ENCODE results near the gene PYHIN1.

The PYHIN1 gene

GRCh38 chr1:158931055-158931737 lies at the start of gene PYHIN1:
PYHIN1 (plus strand) TSS chr1:158931552; CDS start chr1:158936911, 5,359 bp downstream.
- H3K4me3 ChIP-seq (ENCODE audit: low read depth, low read length) = no peak within 1 kb of the TSS
- TF ChIP-seq CTCF (IDR thresholded peaks at IDR 0.05; ENCODE audit: borderline replicate concordance, insufficient read depth, low read depth, low read length) = no peak

GRCh38 chr1:158893654-158894053 lies 37.7 kb upstream of the PYHIN1 start:
- no peak overlapping the region for H3K4me3 ChIP-seq (ENCODE audit: low read depth, low read length)
- TF ChIP-seq CTCF (IDR thresholded peaks at IDR 0.05; ENCODE audit: borderline replicate concordance, insufficient read depth, low read depth, low read length) = no peak

- no peak for TF ChIP-seq CTCF (IDR thresholded peaks at IDR 0.05; ENCODE audit: borderline replicate concordance, insufficient read depth, low read depth, low read length)
- no peak overlapping the region for H3K4me3 ChIP-seq (ENCODE audit: low read depth, low read length)
These were observed 32.6 kb upstream of the PYHIN1 start for GRCh38 chr1:158898722-158899121.

GRCh38 chr1:158901623-158902022 lies 29.7 kb upstream of the PYHIN1 start:
- H3K4me3 ChIP-seq (ENCODE audit: low read depth, low read length) = no peak overlapping the region

GRCh38 chr1:158916085-158916484 lies 15.3 kb upstream of the PYHIN1 start:
- no peak overlapping the region for H3K4me3 ChIP-seq (ENCODE audit: low read depth, low read length)
- no peak for TF ChIP-seq CTCF (IDR thresholded peaks at IDR 0.05; ENCODE audit: borderline replicate concordance, insufficient read depth, low read depth, low read length)

More at GRCh38 chr1:158901623-158902022, 29.7 kb upstream of the PYHIN1 start:
- TF ChIP-seq CTCF (IDR thresholded peaks at IDR 0.05; ENCODE audit: borderline replicate concordance, insufficient read depth, low read depth, low read length) = no peak

- no peak overlapping the region for H3K4me3 ChIP-seq (ENCODE audit: low read depth, low read length)
- TF ChIP-seq CTCF (IDR thresholded peaks at IDR 0.05; ENCODE audit: borderline replicate concordance, insufficient read depth, low read depth, low read length) = no peak
These were observed 6.7 kb upstream of the PYHIN1 start for GRCh38 chr1:158924677-158925076.

- no peak for TF ChIP-seq CTCF (IDR thresholded peaks at IDR 0.05; ENCODE audit: borderline replicate concordance, insufficient read depth, low read depth, low read length)
- H3K4me3 ChIP-seq (ENCODE audit: low read depth, low read length) = no peak overlapping the region
These were observed 848 bp upstream of the PYHIN1 start for GRCh38 chr1:158930504-158930903.
